H1 (cell line): ENCODE results near the gene MBNL3. TPM values are rescaled to one million over a fixed set of nuclear protein-coding genes. Genes with fewer than 3 reads are reported as not detected.

ENCODE experiments used
- CTCF ChIA-PET: fragments of 300-600 bp; sonication (Branson Sonifier 250); formaldehyde crosslinking; loops from one replicate; lab custom pipeline; 2021; ENCODE audit not compliant: partially characterized antibody; lab: Charles Lee
- POLR2A ChIA-PET: fragments of 300-600 bp; sonication (Branson Sonifier 250); formaldehyde crosslinking; loops from one replicate; lab custom pipeline; 2021; ENCODE audit warnings: inconsistent platforms; ENCODE audit not compliant: partially characterized antibody; lab: Charles Lee
- DNase-seq, 2 experiments: peaks; one replicate each; pipeline versions ENCODE4 v3.0.0 to v3.0.0-alpha.2; 2010 to 2022; ENCODE audit warnings: low spot score in 2 of 2, low read depth in 1 of 2, mixed read lengths in 1 of 2
- FAIRE-seq: peaks from 2 replicates; lab custom pipeline; 2011; peaks lifted over from hg19 to GRCh38; lab: Jason Lieb, UNC
- H2AFZ ChIP-seq: 2 replicates; pipeline ENCODE4 v1.8.1; 2012; ENCODE audit warnings: low read length, inconsistent platforms
- H2AK5ac ChIP-seq: 2 replicates; pipeline ENCODE4 v1.6.1; 2013; ENCODE audit warnings: low read depth, low read length
- H2BK120ac ChIP-seq: replicated peaks from 2 replicates; pipeline ENCODE3; 2013; ENCODE audit warnings: low read depth, low read length, inconsistent platforms
- H2BK12ac ChIP-seq: 2 replicates; pipeline ENCODE4 v1.6.1; 2013; ENCODE audit warnings: low read depth, low read length
- H2BK15ac ChIP-seq: 2 replicates; pipeline ENCODE4 v1.6.1; 2013; ENCODE audit warnings: low read length
- H2BK20ac ChIP-seq: 2 replicates; pipeline ENCODE4 v1.6.1; 2013; ENCODE audit warnings: low read length
- H2BK5ac ChIP-seq: 2 replicates; pipeline ENCODE4 v1.6.1; 2013; ENCODE audit warnings: low read depth, low read length
- H3K14ac ChIP-seq: 2 replicates; pipeline ENCODE4 v1.6.1; 2013; ENCODE audit warnings: inconsistent platforms; ENCODE audit not compliant: insufficient read length
- H3K18ac ChIP-seq: 2 replicates; pipeline ENCODE4 v1.6.1; 2013; ENCODE audit warnings: low read length; ENCODE audit errors: extremely low read depth
- H3K23ac ChIP-seq: 2 replicates; pipeline ENCODE4 v1.6.1; 2013; ENCODE audit warnings: inconsistent platforms; ENCODE audit not compliant: insufficient read length
- H3K23me2 ChIP-seq: 2 replicates; pipeline ENCODE4 v1.6.1; 2013; ENCODE audit warnings: low read depth, low read length
- H3K27ac ChIP-seq: 2 replicates; pipeline ENCODE4 v1.6.1; 2011; ENCODE audit warnings: low read depth, low read length, inconsistent platforms
- H3K27me3 ChIP-seq, 4 experiments: replicated peaks in 1 of 4; 1 replicate in 1 of 4; 2 replicates in 3 of 4; pipeline versions ENCODE4 v1.6.1 to v1.8.1; 2011 to 2013; ENCODE audit warnings: low read length in 3 of 4, mild to moderate bottlenecking in 3 of 4, inconsistent platforms in 2 of 4, mixed read lengths in 2 of 4, moderate library complexity in 1 of 4; ENCODE audit not compliant: control insufficient read depth in 3 of 4, insufficient read depth in 3 of 4; ENCODE audit errors: extremely low read depth in 1 of 4
- H3K36me3 ChIP-seq, 4 experiments: 2 replicates each; pipeline versions ENCODE4 v1.6.1 to v1.8.1; 2011 to 2013; ENCODE audit warnings: mild to moderate bottlenecking in 4 of 4, low read length in 3 of 4, moderate library complexity in 2 of 4, control low read depth in 1 of 4, inconsistent platforms in 1 of 4; ENCODE audit not compliant: insufficient read depth in 4 of 4, control insufficient read depth in 2 of 4
- H3K4ac ChIP-seq: replicated peaks from 2 replicates; pipeline ENCODE3; 2013; ENCODE audit warnings: low read length, low read depth, mixed read lengths, inconsistent platforms; ENCODE audit not compliant: insufficient read length
- H3K4me1 ChIP-seq, 4 experiments: replicated peaks in 1 of 4; 1 replicate in 1 of 4; 2 replicates in 3 of 4; pipeline versions ENCODE4 v1.6.1 to v1.8.1; 2011 to 2013; ENCODE audit warnings: low read length in 3 of 4, inconsistent platforms in 2 of 4, mixed read lengths in 1 of 4; ENCODE audit not compliant: insufficient read depth in 4 of 4, control insufficient read depth in 3 of 4
- H3K4me2 ChIP-seq, 2 experiments: 2 replicates each; pipeline versions ENCODE4 v1.6.1 to v1.8.1; 2011 to 2013; ENCODE audit warnings: low read depth in 2 of 2, low read length in 2 of 2, control low read depth in 1 of 2, inconsistent platforms in 1 of 2, mild to moderate bottlenecking in 1 of 2; ENCODE audit not compliant: insufficient read depth in 1 of 2
- H3K4me3 ChIP-seq, 4 experiments: fragments of 200-600, 300-600 bp in 1 of 4; sonication (generic), shearing (Covaris generic), sonication (Bioruptor Twin) in 1 of 4; 2 replicates each; pipeline versions ENCODE4 v1.5.1 to v1.8.1; 2011 to 2016; ENCODE audit warnings: low read length in 4 of 4, low read depth in 3 of 4, control low read depth in 2 of 4, inconsistent platforms in 2 of 4, mild to moderate bottlenecking in 2 of 4, mixed read lengths in 1 of 4, moderate library complexity in 1 of 4; ENCODE audit not compliant: insufficient read depth in 2 of 4; ENCODE audit errors: extremely low read depth in 1 of 4
- H3K56ac ChIP-seq: replicated peaks from 2 replicates; pipeline ENCODE3; 2013; ENCODE audit warnings: low read depth, mild to moderate bottlenecking, mixed read lengths, low read length, inconsistent platforms; ENCODE audit not compliant: insufficient read length
- H3K79me1 ChIP-seq: 2 replicates; pipeline ENCODE4 v1.6.1; 2013; ENCODE audit warnings: low read depth, low read length, control low read depth
- H3K79me2 ChIP-seq, 2 experiments: 2 replicates each; pipeline versions ENCODE4 v1.6.1 to v1.8.1; 2012 to 2013; ENCODE audit warnings: low read length in 2 of 2, mild to moderate bottlenecking in 2 of 2, inconsistent platforms in 1 of 2; ENCODE audit not compliant: insufficient read depth in 2 of 2, control insufficient read depth in 1 of 2
- H3K9ac ChIP-seq, 4 experiments: replicated peaks in 1 of 4; 1 replicate in 1 of 4; 2 replicates in 3 of 4; pipeline versions ENCODE4 v1.6.1 to v1.8.1; 2011 to 2013; ENCODE audit warnings: low read depth in 3 of 4, low read length in 3 of 4, control low read depth in 2 of 4, mild to moderate bottlenecking in 2 of 4, moderate library complexity in 2 of 4, inconsistent platforms in 1 of 4; ENCODE audit errors: extremely low read depth in 1 of 4
- H3K9me3 ChIP-seq, 2 experiments: 2 replicates each; pipeline versions ENCODE4 v1.6.1 to v1.8.1; 2012 to 2013; ENCODE audit warnings: mild to moderate bottlenecking in 2 of 2, moderate library complexity in 2 of 2, control low read depth in 1 of 2, inconsistent platforms in 1 of 2, low read depth in 1 of 2, low read length in 1 of 2, mixed read lengths in 1 of 2; ENCODE audit not compliant: insufficient read depth in 2 of 2
- H4K20me1 ChIP-seq, 2 experiments: replicated peaks in 1 of 2; 2 replicates each; pipeline versions ENCODE3 to v1.8.1; 2011 to 2013; ENCODE audit warnings: inconsistent platforms in 2 of 2, low read length in 2 of 2, mild to moderate bottlenecking in 1 of 2; ENCODE audit not compliant: insufficient read depth in 2 of 2, control insufficient read depth in 1 of 2
- H4K5ac ChIP-seq: 2 replicates; pipeline ENCODE4 v1.6.1; 2013; ENCODE audit warnings: low read length, low read depth, mixed read lengths, inconsistent platforms; ENCODE audit not compliant: insufficient read length
- H4K8ac ChIP-seq: 2 replicates; pipeline ENCODE4 v1.8.0; 2013; ENCODE audit warnings: mild to moderate bottlenecking, moderate library complexity, low read length, inconsistent platforms; ENCODE audit not compliant: insufficient read depth; ENCODE audit errors: extremely low read depth
- H4K91ac ChIP-seq: replicated peaks from 2 replicates; pipeline ENCODE3; 2013; ENCODE audit warnings: low read length, mixed read lengths, inconsistent platforms; ENCODE audit not compliant: insufficient read length
- ASH2L ChIP-seq: fragments of 200-600, 300-600 bp; sonication (generic); IDR thresholded peaks from one replicate; pipeline ENCODE4 v1.7.1; 2017; ENCODE audit warnings: low read length
- CTCF ChIP-seq, 3 experiments: IDR thresholded peaks; 1 replicate in 2 of 3; 2 replicates in 1 of 3; pipeline versions ENCODE4 v1.5.1 to v1.6.1; 2011; ENCODE audit warnings: low read length in 3 of 3, mild to moderate bottlenecking in 3 of 3, inconsistent platforms in 2 of 3, low read depth in 1 of 3, moderate library complexity in 1 of 3; ENCODE audit not compliant: insufficient read depth in 1 of 3; ENCODE audit errors: control extremely low read depth in 1 of 3
- GTF2F1 ChIP-seq: IDR thresholded peaks from 2 replicates; pipeline ENCODE4 v1.6.1; 2012; ENCODE audit warnings: low read depth, low read length, improper control_type of control experiment, borderline replicate concordance
- RAD21 ChIP-seq, 2 experiments: IDR thresholded peaks in 1 of 2; conservative IDR thresholded peaks in 1 of 2; 2 replicates each; pipeline ENCODE4 v1.6.1; 2011; ENCODE audit warnings: low read depth in 2 of 2, low read length in 2 of 2, improper control_type of control experiment in 1 of 2, inconsistent platforms in 1 of 2, mild to moderate bottlenecking in 1 of 2, moderate library complexity in 1 of 2
- RXRA ChIP-seq: IDR thresholded peaks from 2 replicates; pipeline ENCODE4 v1.6.1; 2011; ENCODE audit warnings: low read depth, mild to moderate bottlenecking, low read length, moderate library complexity; ENCODE audit not compliant: insufficient read depth
- WGBS, 2 experiments: shearing (Covaris generic) in 1 of 2; methylation state at CpG; one replicate each; pipeline versions ENCODE4 v1.1.6 to v1.1.7; 2013 to 2015; ENCODE audit warnings: low lambda C conversion rate in 2 of 2, mixed read lengths in 2 of 2, inconsistent platforms in 1 of 2, low coverage in 1 of 2, missing lambda C conversion rate in 1 of 2; ENCODE audit not compliant: insufficient replicate concordance in 2 of 2, insufficient coverage in 1 of 2, insufficient read length in 1 of 2; ENCODE audit errors: extremely low coverage in 1 of 2, missing lambda C conversion rate in 1 of 2; 5-methylcytosine and 5-hydroxymethylcytosine counted together
- polyA plus RNA-seq, 7 experiments: library from polyadenylated mRNA; depleted of rRNA in 3 of 7; stranded (reverse) in 5 of 7; unstranded in 2 of 7; fragments of >200 nt in 5 of 7; fragments of 200-250 nt in 2 of 7; gene quantifications; 1 replicate in 5 of 7; 2 replicates in 1 of 7; 4 replicates in 1 of 7; pipeline versions ENCODE4 v1.2.1 to v1.2.3, GENCODE V29; 2011 to 2013; ENCODE audit warnings: missing spikeins in 2 of 7, mixed read lengths in 2 of 7
- total RNA-seq: library from RNA; stranded (reverse); fragmentation: NEBNext Ultra II Directional; extraction: Animal tissue kit (Norgen Biotek cat#: 25700); gene quantifications from 2 replicates; pipeline ENCODE4 v1.2.1, GENCODE V29; 2021

MBNL3 gene
- total and polyA plus RNA-seq, 2 of the 8 experiments (the other 6 are each of a cell fraction or from before 2014, with no cell fraction given): 3.5 to 4.3 TPM

DNA sequence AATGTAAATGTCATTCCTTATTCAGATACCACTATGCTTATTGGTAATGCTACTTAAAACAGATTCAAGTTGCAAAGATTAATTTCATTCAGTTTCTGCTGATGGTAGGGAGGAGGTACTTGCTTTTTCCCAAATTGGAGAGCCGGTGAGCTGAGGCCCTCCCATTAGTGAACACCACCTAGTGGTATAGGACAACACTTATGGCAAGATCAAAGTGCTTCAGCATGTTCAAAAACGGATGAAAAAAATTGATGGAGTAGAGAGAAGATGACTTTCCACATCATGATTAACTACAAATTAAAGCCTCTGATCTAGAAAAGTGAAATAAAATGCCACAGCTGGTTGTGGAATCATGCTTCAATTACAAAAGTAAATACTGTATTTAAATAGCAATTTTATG, 112.9 kb downstream of the MBNL3 start:
- no peak overlapping the region for H2BK15ac ChIP-seq
- 72% methylated on average over 2 of the region's 2 CpGs; no CpG with 5 or more reads in 1 of the 2 experiments for WGBS, 2 experiments
- no peak overlapping the region for H4K5ac ChIP-seq
- no peaks in the 10 kb centered on the region for H3K9me3 ChIP-seq
- no peak overlapping the region for H3K14ac ChIP-seq
- no peak overlapping the region for H3K18ac ChIP-seq
- H4K20me1 ChIP-seq: no peaks in the 10 kb centered on the region
- no peak overlapping the region for H3K4ac ChIP-seq
- DNase-seq (no peak), FAIRE-seq (no peak)
- no peak overlapping the region for H4K8ac ChIP-seq
- no peaks in the 10 kb centered on the region for H3K36me3 ChIP-seq
- CTCF ChIA-PET: interaction anchor here (1.1 to 2.5 kb wide), 3 partner anchors 11 to 83 kb away, joined by 3 to 10 read pairs (median 10); no protein-coding TSS in a partner anchor
- H2BK20ac ChIP-seq: no peak overlapping the region
- H3K27me3 ChIP-seq: no peaks in the 10 kb centered on the region
- no peak overlapping the region for H2BK12ac ChIP-seq
- no peak overlapping the region for H2BK120ac ChIP-seq
- no peaks in the 10 kb centered on the region for H3K79me1 ChIP-seq
- no peak overlapping the region for H3K23ac ChIP-seq
- H4K91ac ChIP-seq: no peak overlapping the region
- no peak overlapping the region for H3K4me3 ChIP-seq
- H3K4me2 ChIP-seq: no peak overlapping the region
- no peaks in the 10 kb centered on the region for H3K4me1 ChIP-seq
- H2AK5ac ChIP-seq: no peak overlapping the region
- no peaks in the 10 kb centered on the region for H3K23me2 ChIP-seq
- H2BK5ac ChIP-seq: no peak overlapping the region
- no peak overlapping the region for H2AFZ ChIP-seq
- H3K56ac ChIP-seq: no peak overlapping the region
- no peak overlapping the region for H3K9ac ChIP-seq
- H3K27ac ChIP-seq: no peak overlapping the region
- POLR2A ChIA-PET: no interaction called here
- no peaks in the 10 kb centered on the region for H3K79me2 ChIP-seq
- TF ChIP-seq RXRA: no peak
- peak in 1 of 2 experiments; percentile 9; a peak in 1 of 4 replicates for TF ChIP-seq RAD21 (IDR thresholded peaks at IDR 0.05 in 1 of 2, conservative IDR thresholded peaks at IDR 0.05 in 1 of 2; ENCODE audit: low read depth in 2 of 2, low read length in 2 of 2)
- TF ChIP-seq GTF2F1: no peak
- TF ChIP-seq ASH2L: no peak
- peak in 2 of 3 experiments; percentile 9 to 10; a peak in 2 of 4 replicates for TF ChIP-seq CTCF (IDR thresholded peaks at IDR 0.05; ENCODE audit: control extremely low read depth in 1 of 3, insufficient read depth in 1 of 3, low read depth in 1 of 3, low read length in 3 of 3)
